Stimulated activated CD8-positive, alpha-beta memory T cell treated with anti-CD3 and anti-CD28 coated beads, Interleukin-12 subunit alpha, Interleukin-12 subunit beta, amount 100 ng/mL, for 24 hours (primary cell): ENCODE results near the gene GJE1.

Experiments used
- DNase-seq: peaks from one replicate; pipeline ENCODE4 v3.0.0-alpha.2; 2020; ENCODE audit errors: extremely low read depth

Gene GJE1

DNA sequence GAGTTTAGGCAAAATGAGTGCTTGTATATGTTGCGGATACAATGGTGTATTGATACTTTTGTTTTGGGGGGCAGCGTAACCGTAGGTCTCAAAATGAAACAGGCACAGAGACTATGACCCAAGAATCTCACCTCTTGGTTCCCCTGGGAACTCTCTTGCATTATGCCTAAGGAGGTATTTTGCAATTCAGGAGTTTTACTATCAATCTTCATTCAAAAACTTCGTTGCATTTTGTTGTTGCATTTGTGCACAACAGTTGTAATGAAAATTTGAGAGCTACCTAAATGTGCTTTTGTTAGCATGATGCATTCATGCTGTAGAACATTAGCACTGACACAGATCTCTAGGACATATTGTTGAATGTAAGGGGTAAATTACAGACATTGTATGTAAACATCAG is 32.5 kb downstream of the GJE1 start:
- no peak for DNase-seq

DNA sequence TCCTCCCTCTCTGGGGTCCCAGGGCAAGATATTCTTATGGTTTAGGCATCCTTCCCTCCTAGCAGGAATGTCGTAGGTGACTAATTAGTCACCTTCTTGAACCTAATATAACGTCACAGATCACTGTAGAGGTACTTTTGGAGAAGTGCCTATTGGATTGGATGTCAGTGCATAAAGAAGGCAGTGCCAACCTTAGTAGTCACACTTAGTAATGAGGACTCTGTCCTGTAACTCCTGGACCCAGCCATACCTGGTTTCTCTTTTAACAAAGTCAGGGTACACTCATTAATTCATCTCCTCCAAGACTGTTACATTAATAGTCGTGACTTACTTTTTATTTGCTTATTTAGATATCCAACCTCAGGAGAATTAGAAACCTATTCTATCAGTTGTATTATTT is 34.3 kb downstream of the GJE1 start:
- DNase-seq: no peak

DNA sequence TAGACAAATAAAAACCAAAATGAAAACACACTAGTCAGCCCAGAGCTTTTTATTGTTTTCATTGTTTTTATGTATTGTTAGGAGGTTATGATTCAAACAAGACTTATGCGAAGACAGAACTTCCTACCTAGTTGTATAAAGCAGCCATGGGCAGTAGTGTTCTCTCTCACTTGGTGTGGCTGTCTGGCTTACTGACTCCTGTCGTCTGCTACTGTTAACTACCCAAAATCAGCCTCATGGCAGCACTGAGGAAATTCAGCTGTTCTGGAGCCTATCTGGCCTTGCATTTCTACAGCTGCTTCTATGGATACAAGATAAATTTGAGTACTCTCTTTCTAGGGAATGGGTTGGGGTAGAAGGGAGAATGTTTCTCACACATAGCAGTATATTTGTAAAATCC is 34.8 kb downstream of the GJE1 start:
- DNase-seq: no peak

DNA sequence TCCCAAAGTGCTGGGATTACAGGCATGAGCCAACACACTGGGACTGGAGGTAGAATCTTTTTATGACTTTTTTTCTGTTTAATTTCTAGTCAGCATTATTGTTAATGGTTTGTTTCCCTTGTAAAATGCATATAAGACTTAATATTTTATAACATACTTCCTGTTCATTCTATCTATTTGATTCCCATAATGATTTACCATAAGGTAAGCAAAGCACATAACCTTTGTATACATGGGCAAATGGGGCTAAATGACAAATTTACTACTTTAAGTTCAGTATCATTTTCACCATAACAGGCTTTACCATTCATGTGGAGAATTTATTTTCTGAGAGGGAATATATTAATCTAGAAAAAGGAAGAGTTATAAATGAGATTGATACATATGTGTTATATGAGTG is 38.6 kb downstream of the GJE1 start:
- no peak for DNase-seq

DNA sequence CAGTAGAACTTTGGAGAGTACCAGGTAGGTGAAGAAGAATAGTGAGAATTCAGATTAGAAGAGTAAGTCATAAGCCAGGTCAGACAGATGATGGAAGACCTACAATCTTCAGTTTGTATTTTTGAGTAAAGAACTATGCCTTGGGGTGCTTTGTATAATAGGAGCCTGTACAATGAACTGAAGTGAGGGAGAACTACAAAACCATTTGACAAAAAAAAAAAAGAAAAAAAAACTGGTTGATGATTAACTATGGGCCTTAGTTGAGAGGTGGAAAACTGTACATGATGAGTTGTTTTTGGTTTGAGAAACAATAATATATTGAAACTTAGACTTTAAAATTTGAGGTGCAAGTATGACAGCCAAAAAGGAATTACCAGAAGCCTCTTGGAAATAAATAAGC is 40.0 kb downstream of the GJE1 start:
- no peak for DNase-seq

DNA sequence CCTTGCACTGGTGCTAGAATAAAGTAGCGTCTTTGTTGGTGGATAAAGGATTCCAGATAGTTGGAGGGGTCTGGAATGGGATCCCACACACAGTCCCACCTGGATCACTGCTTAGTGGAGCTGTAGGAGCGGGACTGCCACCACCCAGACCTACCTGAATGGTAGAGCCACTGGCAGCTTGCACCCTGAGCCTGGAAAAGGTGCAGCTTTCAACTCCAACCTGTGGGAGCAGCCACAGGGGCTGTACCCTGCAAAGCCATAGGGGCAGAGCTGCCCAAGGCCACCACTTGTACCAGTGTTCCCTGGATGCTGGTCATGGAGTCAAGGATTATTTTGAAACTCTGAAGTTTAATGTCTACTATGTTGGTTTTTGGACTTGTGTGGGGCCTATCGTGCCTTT is 41.3 kb downstream of the GJE1 start:
- DNase-seq: no peak

DNA sequence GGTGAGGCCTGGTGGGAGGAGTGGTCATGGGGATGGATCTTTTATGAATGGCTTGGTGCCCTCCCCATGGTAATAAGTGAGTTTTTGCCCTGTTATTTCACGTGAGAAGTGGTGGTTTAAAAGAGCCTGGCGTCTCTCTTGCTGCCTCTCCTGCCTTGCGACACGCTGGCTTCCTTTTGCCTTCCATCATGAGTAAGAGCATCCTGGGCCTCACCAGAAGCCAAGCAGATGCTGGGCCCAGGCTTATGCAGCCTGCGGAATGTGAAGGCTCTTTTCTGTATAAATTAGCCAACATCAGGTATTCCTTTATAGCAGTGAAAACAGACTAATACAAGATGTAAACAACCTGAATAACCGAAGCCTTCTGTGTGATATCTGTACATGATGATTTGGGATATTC is 42.0 kb downstream of the GJE1 start:
- no peak for DNase-seq

DNA sequence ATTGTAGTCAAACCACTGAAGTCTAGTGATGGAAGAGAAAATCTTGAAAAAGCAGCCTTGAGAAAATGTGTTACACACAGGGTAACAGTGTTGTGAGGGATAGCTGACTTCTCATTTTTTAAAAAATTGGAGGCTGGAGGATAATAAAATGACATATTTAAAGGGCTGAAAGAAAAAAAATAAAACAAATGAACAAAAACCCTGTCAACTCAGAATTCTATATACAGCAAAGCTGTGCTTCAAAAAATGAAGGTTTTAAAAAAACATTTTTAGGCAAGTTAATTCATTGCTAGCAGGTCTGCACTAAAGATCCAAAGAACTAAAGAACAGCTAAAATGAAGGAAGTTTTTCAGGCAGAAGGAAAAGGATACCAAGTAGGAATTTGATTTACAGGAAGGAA is 45.4 kb downstream of the GJE1 start:
- DNase-seq: no peak

DNA sequence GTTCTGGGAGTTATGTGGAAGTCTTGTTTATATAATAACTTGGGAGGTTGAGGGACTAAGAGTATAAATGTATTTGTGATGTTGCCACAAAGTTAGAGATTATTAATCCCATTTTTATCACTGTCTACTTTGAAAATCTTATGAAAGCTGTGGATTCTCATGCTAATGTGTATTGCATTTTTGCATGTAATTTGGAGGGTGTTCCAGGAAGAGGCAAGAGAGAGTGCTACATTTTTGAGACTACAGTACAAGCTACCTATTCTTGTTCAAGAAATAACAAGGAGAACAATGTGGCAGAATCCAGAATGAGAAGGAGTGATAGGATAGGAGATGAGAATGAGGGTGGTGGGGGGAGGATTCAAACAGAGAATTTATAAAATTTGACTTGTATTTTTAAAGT is 49.3 kb downstream of the GJE1 start:
- DNase-seq: no peak

DNA sequence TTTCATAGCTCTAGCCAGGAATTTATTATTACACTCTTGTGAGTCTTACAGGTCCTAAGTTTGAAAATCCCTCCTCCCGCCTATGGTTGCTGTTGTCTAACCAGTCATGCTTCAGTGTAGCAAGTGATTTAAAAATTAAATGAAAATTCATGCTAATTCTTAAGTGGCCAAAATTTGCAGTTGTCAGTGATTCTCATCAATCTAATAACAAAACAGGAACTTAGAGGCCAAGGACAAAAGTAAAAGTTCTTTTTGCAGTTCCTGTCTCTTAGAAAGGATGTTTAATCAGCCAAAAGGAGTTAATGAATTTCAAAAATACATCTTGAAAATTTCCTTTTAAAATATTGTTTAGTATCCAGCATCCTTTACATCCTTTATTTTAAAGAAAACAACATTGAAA is 50.6 kb downstream of the GJE1 start:
- DNase-seq: no peak

DNA sequence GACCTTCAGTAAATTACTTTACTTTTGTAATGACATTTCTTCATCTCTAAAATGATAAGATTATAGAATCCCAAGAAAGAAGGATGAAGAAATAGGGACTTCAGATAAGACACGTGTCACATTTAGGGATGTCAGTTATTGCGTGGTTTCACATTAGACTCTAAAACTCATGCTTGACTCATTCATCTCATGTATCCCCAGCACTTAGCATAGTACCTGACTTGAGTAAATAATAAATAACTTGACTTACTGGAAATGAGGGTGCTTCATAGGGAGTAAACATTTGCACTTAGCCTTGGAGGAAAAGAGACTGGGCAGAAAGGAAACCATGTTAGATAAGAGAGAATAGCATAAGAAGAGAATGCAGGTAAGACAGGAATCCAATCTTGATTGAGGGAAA is 51.6 kb downstream of the GJE1 start:
- no peak for DNase-seq
